ENCODE data around the gene NR3C2.

GRCh38 chr4:148258535-148258934, 183.7 kb downstream of the NR3C2 start:
- TF ChIP-seq, protein P1, sequence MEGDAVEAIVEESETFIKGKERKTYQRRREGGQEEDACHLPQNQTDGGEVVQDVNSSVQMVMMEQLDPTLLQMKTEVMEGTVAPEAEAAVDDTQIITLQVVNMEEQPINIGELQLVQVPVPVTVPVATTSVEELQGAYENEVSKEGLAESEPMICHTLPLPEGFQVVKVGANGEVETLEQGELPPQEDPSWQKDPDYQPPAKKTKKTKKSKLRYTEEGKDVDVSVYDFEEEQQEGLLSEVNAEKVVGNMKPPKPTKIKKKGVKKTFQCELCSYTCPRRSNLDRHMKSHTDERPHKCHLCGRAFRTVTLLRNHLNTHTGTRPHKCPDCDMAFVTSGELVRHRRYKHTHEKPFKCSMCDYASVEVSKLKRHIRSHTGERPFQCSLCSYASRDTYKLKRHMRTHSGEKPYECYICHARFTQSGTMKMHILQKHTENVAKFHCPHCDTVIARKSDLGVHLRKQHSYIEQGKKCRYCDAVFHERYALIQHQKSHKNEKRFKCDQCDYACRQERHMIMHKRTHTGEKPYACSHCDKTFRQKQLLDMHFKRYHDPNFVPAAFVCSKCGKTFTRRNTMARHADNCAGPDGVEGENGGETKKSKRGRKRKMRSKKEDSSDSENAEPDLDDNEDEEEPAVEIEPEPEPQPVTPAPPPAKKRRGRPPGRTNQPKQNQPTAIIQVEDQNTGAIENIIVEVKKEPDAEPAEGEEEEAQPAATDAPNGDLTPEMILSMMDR (conservative IDR thresholded peaks at IDR 0.05; ENCODE audit: low read depth, low read length): no peak
- TF ChIP-seq RAD21 (IDR thresholded peaks at IDR 0.05; ENCODE audit: low read length) (no peak), POLR2A (IDR thresholded peaks at IDR 0.05; ENCODE audit: low read depth, low read length) (no peak), SMC3 (IDR thresholded peaks at IDR 0.05; ENCODE audit: low read depth, low read length) (no peak), MAFK (IDR thresholded peaks at IDR 0.05; ENCODE audit: low read depth, low read length) (no peak), RFX5 (IDR thresholded peaks at IDR 0.05; ENCODE audit: low read depth, low read length) (no peak), CEBPB (IDR thresholded peaks at IDR 0.05; ENCODE audit: low read depth, low read length) (no peak), FOS (IDR thresholded peaks at IDR 0.05; ENCODE audit: low read depth, low read length) (no peak), MXI1 (IDR thresholded peaks at IDR 0.05; ENCODE audit: borderline replicate concordance, low read depth, low read length) (no peak), BHLHE40 (IDR thresholded peaks at IDR 0.05; ENCODE audit: low read depth, low read length) (no peak)
- TF ChIP-seq, protein P2, sequence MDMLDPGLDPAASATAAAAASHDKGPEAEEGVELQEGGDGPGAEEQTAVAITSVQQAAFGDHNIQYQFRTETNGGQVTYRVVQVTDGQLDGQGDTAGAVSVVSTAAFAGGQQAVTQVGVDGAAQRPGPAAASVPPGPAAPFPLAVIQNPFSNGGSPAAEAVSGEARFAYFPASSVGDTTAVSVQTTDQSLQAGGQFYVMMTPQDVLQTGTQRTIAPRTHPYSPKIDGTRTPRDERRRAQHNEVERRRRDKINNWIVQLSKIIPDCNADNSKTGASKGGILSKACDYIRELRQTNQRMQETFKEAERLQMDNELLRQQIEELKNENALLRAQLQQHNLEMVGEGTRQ (IDR thresholded peaks at IDR 0.05; ENCODE audit: low read depth, low read length): no peak

Measured in IMR-90 (cell line).